CD4-positive, alpha-beta T cell (primary cell): Measurements from ENCODE around the gene ARG1. TPM values are rescaled to one million over a fixed set of nuclear protein-coding genes. Genes with fewer than 3 reads are reported as not detected.
"Not testable (repeated sequence)": the region's sequence is repeated elsewhere in the genome, so short reads cannot be mapped to it uniquely, and the experiment has no call there.

Experiments
- ATAC-seq: fragments of 200-7000 bp; cut with Tn5 transposase; one replicate; pipeline ENCODE4 v1.10.0; 2022; ENCODE audit warnings: mild to moderate bottlenecking; ENCODE audit not compliant: poor library complexity
- CTCF ChIA-PET: fragments of 350-600 bp; sonication (Branson Sonifier 250); formaldehyde crosslinking; loops from one replicate; lab custom pipeline; 2021; ENCODE audit warnings: antibody characterized with exemption, inconsistent platforms; lab: Charles Lee
- POLR2A ChIA-PET: fragments of 350-600 bp; sonication (Branson Sonifier 250); formaldehyde crosslinking; loops from one replicate; lab custom pipeline; 2021; ENCODE audit warnings: antibody characterized with exemption, inconsistent platforms; lab: Charles Lee
- DNase-seq, 14 experiments: peaks; one replicate each; pipeline ENCODE4 v3.0.0-alpha.2; 2013 to 2020; ENCODE audit warnings: mixed read lengths in 2 of 14
- H3K27ac ChIP-seq, 2 donors: one replicate each; pipeline versions ENCODE4 v1.5.1 to v1.7.0; 2013; ENCODE audit warnings: low read length in 2 of 2, low read depth in 1 of 2, mild to moderate bottlenecking in 1 of 2
- H3K27me3 ChIP-seq, 2 experiments: 1 replicate in 1 of 2; 2 replicates in 1 of 2; pipeline versions ENCODE4 v1.6.1 to v1.7.0; 2013; ENCODE audit warnings: low read length in 2 of 2, control low read depth in 1 of 2, mild to moderate bottlenecking in 1 of 2, moderate library complexity in 1 of 2; ENCODE audit not compliant: insufficient read depth in 2 of 2, control insufficient read depth in 1 of 2
- H3K36me3 ChIP-seq: one replicate; pipeline ENCODE4 v1.6.1; 2013; ENCODE audit warnings: low read length, control low read depth; ENCODE audit not compliant: insufficient read depth
- H3K4me1 ChIP-seq: one replicate; pipeline ENCODE4 v1.6.1; 2013; ENCODE audit warnings: low read length, control low read depth; ENCODE audit not compliant: insufficient read depth
- H3K4me3 ChIP-seq: one replicate; pipeline ENCODE4 v1.5.1; 2013; ENCODE audit warnings: mild to moderate bottlenecking, low read length, moderate library complexity
- H3K9me3 ChIP-seq, 2 experiments: 1 replicate in 1 of 2; 2 replicates in 1 of 2; pipeline versions ENCODE4 v1.6.1 to v1.7.0; 2013; ENCODE audit warnings: low read length in 2 of 2, mild to moderate bottlenecking in 2 of 2, control low read depth in 1 of 2, moderate library complexity in 1 of 2; ENCODE audit not compliant: control insufficient read depth in 1 of 2, insufficient read depth in 1 of 2
- H3K27ac Mint-ChIP-seq: one replicate; pipeline ENCODE4 v1.8.0; 2020; ENCODE audit warnings: mixed read lengths
- H3K27me3 Mint-ChIP-seq: one replicate; pipeline ENCODE4 v1.8.0; 2021; ENCODE audit warnings: mixed read lengths
- H3K36me3 Mint-ChIP-seq: one replicate; pipeline ENCODE4 v1.8.0; 2021; ENCODE audit warnings: low read depth, mixed read lengths
- H3K4me1 Mint-ChIP-seq: one replicate; pipeline ENCODE4 v1.8.0; 2021; ENCODE audit warnings: low read depth, mixed read lengths
- H3K4me3 Mint-ChIP-seq: one replicate; pipeline ENCODE4 v1.8.0; 2020; ENCODE audit warnings: mild to moderate bottlenecking, mixed read lengths
- H3K9me3 Mint-ChIP-seq: one replicate; pipeline ENCODE4 v1.8.0; 2020; ENCODE audit warnings: mixed read lengths
- intact Hi-C, 2 experiments: fragments of 100-400 bp; cut with DNase I in 1 of 2; cut with micrococcal nuclease in 1 of 2; formaldehyde crosslinking; loops; one replicate each; pipeline versions ENCODE4 v1.15.1 to v1.9.0; 2023 to 2025; cut with DNase I, micrococcal nuclease
- total RNA-seq, 174 experiments: library from RNA in 2 of 174; stranded (reverse) in 2 of 174; gene quantifications; one replicate each; pipeline ENCODE4 v1.2.3 and lab custom pipeline; 2021 to 2026
- TF ChIP-seq, protein P1 (sequence below): fragments of 200-600 bp; IDR thresholded peaks from one replicate; pipeline ENCODE4 v1.8.0; 2022; ENCODE audit warnings: antibody characterized with exemption, mild to moderate bottlenecking

ARG1 gene
- total RNA-seq, 2 experiments from 2014 or later = 0.36 to 0.50 TPM

DNA sequence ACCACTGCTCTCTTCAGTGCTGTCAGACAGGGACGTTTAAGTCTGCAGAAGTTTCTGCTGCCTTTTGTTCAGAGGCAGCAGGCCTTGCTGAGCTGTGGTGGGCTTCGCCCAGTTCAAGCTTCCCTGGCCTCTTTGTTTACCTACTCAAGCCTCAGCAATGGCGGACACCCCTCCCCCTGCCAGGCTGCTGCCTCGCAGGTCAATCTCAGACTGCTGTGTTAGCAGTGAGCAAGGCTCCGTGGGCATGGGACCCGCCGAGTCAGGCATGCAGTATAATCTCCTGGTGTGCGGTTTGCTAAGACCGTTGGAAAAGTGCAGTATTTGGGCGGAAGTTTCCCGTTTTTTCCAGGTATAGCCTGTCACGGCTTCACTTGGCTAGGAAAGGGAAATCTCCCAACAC, 41.3 kb upstream of the ARG1 start:
- H3K4me1 ChIP-seq = peaks cover 21% of the 10 kb centered on the region
- not testable (repeated sequence) for H3K36me3 Mint-ChIP-seq, H3K4me3 ChIP-seq, H3K27ac ChIP-seq, H3K9me3 Mint-ChIP-seq, H3K4me3 Mint-ChIP-seq, DNase-seq, H3K9me3 ChIP-seq, H3K36me3 ChIP-seq, ATAC-seq, H3K27me3 ChIP-seq, H3K27me3 Mint-ChIP-seq
- CTCF ChIA-PET = interaction anchor here (6.0 kb wide), 1 partner anchor 332 kb away, joined by 52 read pairs; no protein-coding TSS in a partner anchor
- intact Hi-C loops = loop anchor here (2.0 to 5.0 kb wide), 3 partner anchors 325 to 394 kb away; partner anchors contain the start of gene AKAP7 (in 1 of the 2)
- H3K27ac Mint-ChIP-seq = peak overlapping the region; percentile 78
- POLR2A ChIA-PET = interaction anchor here (0.9 to 1.2 kb wide), 2 partner anchors 250 to 332 kb away, joined by 3 to 17 read pairs; no protein-coding TSS in a partner anchor
- peaks cover 61% of the 10 kb centered on the region for H3K4me1 Mint-ChIP-seq

DNA sequence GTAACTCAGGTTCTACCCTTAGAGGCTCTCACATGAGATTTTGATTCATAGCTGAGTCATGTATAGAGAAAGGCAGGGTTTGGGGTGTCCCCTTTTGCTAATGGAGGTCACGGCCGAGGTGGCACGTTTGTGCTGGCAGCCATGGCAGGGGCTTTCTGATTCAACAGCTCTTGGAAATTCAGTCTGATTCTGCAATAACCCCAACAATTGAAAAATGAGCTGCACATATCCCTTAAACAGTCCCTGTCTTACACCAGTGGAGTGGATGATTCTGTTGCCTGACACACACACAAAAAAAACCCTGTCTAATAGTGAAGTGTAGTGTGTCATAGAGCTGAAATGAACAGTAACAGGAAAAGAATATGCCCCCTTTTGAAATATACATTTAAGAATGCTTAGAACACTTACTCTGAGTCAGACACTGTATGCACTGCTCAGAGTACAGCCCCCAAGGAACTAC, 40.4 kb upstream of the ARG1 start:
- intact Hi-C loops = loop anchor here (2.0 to 5.0 kb wide), 3 partner anchors 326 to 395 kb away; partner anchors contain the start of gene AKAP7 (in 1 of the 2)

DNA sequence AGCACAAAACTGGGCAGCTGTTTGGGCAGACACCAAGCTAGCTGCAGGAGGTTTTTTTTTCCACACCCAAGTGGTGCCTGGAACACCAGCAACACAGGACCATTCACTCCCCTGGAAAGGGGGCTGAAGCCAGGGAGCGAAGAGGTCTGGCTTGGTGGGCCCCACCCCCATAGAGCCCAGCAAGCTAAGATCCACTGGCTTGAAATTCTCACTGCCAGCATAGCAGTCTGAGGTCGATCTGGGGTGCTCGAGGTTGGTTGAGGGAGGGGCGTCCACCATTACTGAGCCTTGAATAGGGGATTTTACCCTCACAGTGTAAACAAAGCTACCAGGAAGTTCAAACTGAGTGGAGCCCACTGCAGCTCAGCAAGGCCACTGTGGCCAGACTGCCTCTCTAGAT, 34.4 kb upstream of the ARG1 start:
- H3K9me3 ChIP-seq, H3K4me1 ChIP-seq, H3K36me3 Mint-ChIP-seq, H3K27me3 ChIP-seq, H3K4me3 ChIP-seq, H3K27ac ChIP-seq, POLR2A ChIA-PET, ATAC-seq, DNase-seq, H3K36me3 ChIP-seq, H3K9me3 Mint-ChIP-seq, H3K27me3 Mint-ChIP-seq, H3K27ac Mint-ChIP-seq, H3K4me3 Mint-ChIP-seq, H3K4me1 Mint-ChIP-seq: not testable (repeated sequence)
- CTCF ChIA-PET = interaction anchor here (0.6 to 2.2 kb wide), 2 partner anchors 19 to 343 kb away, joined by 3 to 5 read pairs; no protein-coding TSS in a partner anchor
- intact Hi-C loops = loop anchor here in 1 of 2 experiments (5.0 kb wide), 1 partner anchor 421 kb away; no protein-coding TSS in a partner anchor

More for the DNA sequence above, 40.4 kb upstream of the ARG1 start:
- H3K27ac Mint-ChIP-seq = peak overlapping the region; percentile 68
- no peaks in the 10 kb centered on the region for H3K9me3 ChIP-seq
- DNase-seq = peak in 2 of 14 experiments; percentile 16 to 28
- peaks cover 21% of the 10 kb centered on the region for H3K4me1 ChIP-seq
- no peak overlapping the region for H3K4me3 Mint-ChIP-seq
- POLR2A ChIA-PET = interaction anchor here (0.7 to 2.7 kb wide), 4 partner anchors 13 to 335 kb away, joined by 3 to 31 read pairs (median 11); no protein-coding TSS in a partner anchor
- no peaks in the 10 kb centered on the region for H3K27me3 Mint-ChIP-seq
- H3K36me3 ChIP-seq = no peaks in the 10 kb centered on the region
- no peaks in the 10 kb centered on the region for H3K36me3 Mint-ChIP-seq
- H3K27me3 ChIP-seq = no peaks in the 10 kb centered on the region
- peaks cover 2% of the 10 kb centered on the region for H3K9me3 Mint-ChIP-seq
- CTCF ChIA-PET = interaction anchor here (3.1 to 6.0 kb wide), 3 partner anchors 13 to 647 kb away, joined by 20 to 52 read pairs (median 21); no protein-coding TSS in a partner anchor
- ATAC-seq = no peak
- H3K27ac ChIP-seq = no peak overlapping the region
- H3K4me1 Mint-ChIP-seq = peaks cover 61% of the 10 kb centered on the region
- no peak overlapping the region for H3K4me3 ChIP-seq
- TF ChIP-seq, protein P1, sequence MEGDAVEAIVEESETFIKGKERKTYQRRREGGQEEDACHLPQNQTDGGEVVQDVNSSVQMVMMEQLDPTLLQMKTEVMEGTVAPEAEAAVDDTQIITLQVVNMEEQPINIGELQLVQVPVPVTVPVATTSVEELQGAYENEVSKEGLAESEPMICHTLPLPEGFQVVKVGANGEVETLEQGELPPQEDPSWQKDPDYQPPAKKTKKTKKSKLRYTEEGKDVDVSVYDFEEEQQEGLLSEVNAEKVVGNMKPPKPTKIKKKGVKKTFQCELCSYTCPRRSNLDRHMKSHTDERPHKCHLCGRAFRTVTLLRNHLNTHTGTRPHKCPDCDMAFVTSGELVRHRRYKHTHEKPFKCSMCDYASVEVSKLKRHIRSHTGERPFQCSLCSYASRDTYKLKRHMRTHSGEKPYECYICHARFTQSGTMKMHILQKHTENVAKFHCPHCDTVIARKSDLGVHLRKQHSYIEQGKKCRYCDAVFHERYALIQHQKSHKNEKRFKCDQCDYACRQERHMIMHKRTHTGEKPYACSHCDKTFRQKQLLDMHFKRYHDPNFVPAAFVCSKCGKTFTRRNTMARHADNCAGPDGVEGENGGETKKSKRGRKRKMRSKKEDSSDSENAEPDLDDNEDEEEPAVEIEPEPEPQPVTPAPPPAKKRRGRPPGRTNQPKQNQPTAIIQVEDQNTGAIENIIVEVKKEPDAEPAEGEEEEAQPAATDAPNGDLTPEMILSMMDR = no peak

DNA sequence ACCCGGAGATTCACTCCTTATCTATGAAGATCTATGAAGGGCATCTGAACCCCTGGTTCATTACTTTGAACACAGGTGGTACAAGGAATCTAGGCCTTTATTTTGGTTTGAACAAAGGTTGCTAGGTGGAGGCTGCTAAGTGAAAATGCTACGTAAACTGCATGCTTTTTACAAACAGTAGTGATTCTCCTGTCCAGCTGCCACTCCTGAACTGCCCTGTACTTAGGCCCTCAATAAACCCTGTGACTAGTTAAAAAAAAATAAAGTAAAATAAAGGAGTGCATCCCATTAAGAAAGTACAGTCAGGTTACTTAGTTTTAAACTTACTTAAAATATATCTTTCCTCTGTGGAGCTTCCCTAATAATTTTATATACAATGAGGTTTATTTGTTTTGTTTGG, 27.7 kb upstream of the ARG1 start:
- DNase-seq (no peak), ATAC-seq (no peak)
- H3K36me3 Mint-ChIP-seq = no peaks in the 10 kb centered on the region
- no peak overlapping the region for H3K4me3 Mint-ChIP-seq
- Histone ChIP-seq H3K27me3 (no peaks in the 10 kb centered on the region), H3K9me3 (no peaks in the 10 kb centered on the region), H3K27ac (no peak overlapping the region), H3K4me3 (no peak overlapping the region), H3K36me3 (no peaks in the 10 kb centered on the region), H3K4me1 (no peaks in the 10 kb centered on the region)
- TF ChIP-seq, protein P1 = no peak
- H3K9me3 Mint-ChIP-seq = no peaks in the 10 kb centered on the region
- POLR2A ChIA-PET = no interaction called here
- no peaks in the 10 kb centered on the region for H3K27me3 Mint-ChIP-seq
- intact Hi-C loops = no loop called here
- H3K4me1 Mint-ChIP-seq = no peaks in the 10 kb centered on the region
- CTCF ChIA-PET = no interaction called here
- H3K27ac Mint-ChIP-seq = no peak overlapping the region
